Gastroesophageal sphincter (tissue), 4 donors: ENCODE results near the gene PCID2. TPM values are rescaled to one million over a fixed set of nuclear protein-coding genes. Genes with fewer than 3 reads are reported as not detected.

ENCODE experiments used
- ATAC-seq: fragments of 150-250 bp; one replicate; pipeline ENCODE4 v1.9.1; 2016; ENCODE audit warnings: mild to moderate bottlenecking, moderate library complexity
- H3K27ac ChIP-seq, 4 donors: fragments of 200-600 bp; sonication (generic) in 3 of 4; 1 replicate in 3 of 4; 2 replicates in 1 of 4; pipeline ENCODE4 v1.5.1; 2016 to 2019
- H3K27me3 ChIP-seq: fragments of 200-600 bp; sonication (generic); one replicate; pipeline ENCODE4 v1.5.1; 2019
- H3K36me3 ChIP-seq, 2 donors: fragments of 200-600 bp; sonication (generic); one replicate each; pipeline ENCODE4 v1.5.1; 2019; ENCODE audit warnings: control low read depth in 1 of 2
- H3K4me1 ChIP-seq, 3 donors: fragments of 200-600 bp; sonication (generic); 1 replicate in 2 of 3; 2 replicates in 1 of 3; pipeline ENCODE4 v1.5.1; 2016 to 2019; ENCODE audit warnings: control low read depth in 2 of 3
- H3K4me3 ChIP-seq, 2 donors: fragments of 200-600 bp; sonication (generic); one replicate each; pipeline ENCODE4 v1.5.1; 2019; ENCODE audit warnings: mild to moderate bottlenecking in 1 of 2, moderate library complexity in 1 of 2
- H3K9me3 ChIP-seq, 3 donors: fragments of 200-600 bp; sonication (generic); one replicate each; pipeline ENCODE4 v1.5.1; 2017 to 2019; ENCODE audit warnings: control low read depth in 2 of 3
- CTCF ChIP-seq, 4 experiments: fragments of 200-600 bp in 2 of 4; fragments of 450-650 bp in 2 of 4; sonication (generic) in 1 of 4; IDR thresholded peaks; one replicate each; pipeline ENCODE4 v1.5.1; 2017 to 2019; ENCODE audit warnings: antibody characterized with exemption in 4 of 4, mild to moderate bottlenecking in 2 of 4, moderate library complexity in 2 of 4
- EP300 ChIP-seq: sonication (generic); formaldehyde crosslinking; IDR thresholded peaks from one replicate; pipeline ENCODE4 v1.6.1; 2017; ENCODE audit warnings: antibody characterized with exemption, mild to moderate bottlenecking
- POLR2A ChIP-seq, 2 donors: fragments of 450-650 bp; IDR thresholded peaks; one replicate each; pipeline ENCODE4 v1.6.1; 2017; ENCODE audit warnings: antibody characterized with exemption in 2 of 2, mild to moderate bottlenecking in 2 of 2, moderate library complexity in 1 of 2
- POLR2AphosphoS5 ChIP-seq: sonication (generic); formaldehyde crosslinking; IDR thresholded peaks from one replicate; pipeline ENCODE4 v1.6.1; 2017; ENCODE audit warnings: antibody characterized with exemption
- WGBS, 2 donors: methylation state at CpG; one replicate each; pipeline ENCODE4 v1.1.5; 2018; ENCODE audit warnings: low coverage in 1 of 2; 5-methylcytosine and 5-hydroxymethylcytosine counted together
- total RNA-seq, 4 donors: library from RNA; depleted of rRNA; stranded (reverse); fragments of >200 nt; gene quantifications; one replicate each; pipeline ENCODE4 v1.1.0, GENCODE V29; 2016

Gene PCID2
- total RNA-seq, 4 donors from 2014 or later: 43.7 to 76.0 (median 48.8) TPM

- 90 to 94% methylated on average over 7 to 8 of the region's 38 CpGs for WGBS, 2 donors
- peaks cover 0 to 6% of the 10 kb centered on the region in 2 donors for H3K36me3 ChIP-seq
Measured at GRCh38 chr13:113148940-113149503, 59.4 kb downstream of the PCID2 start.

GRCh38 chr13:113148407-113148806 is 60.1 kb downstream of the PCID2 start:
- Histone ChIP-seq H3K36me3 (peaks cover 0 to 12% of the 10 kb centered on the region in 2 donors), H3K27ac (no peak overlapping the region), H3K9me3 (no peaks in the 10 kb centered on the region), H3K27me3 (no peaks in the 10 kb centered on the region), H3K4me3 (no peak overlapping the region), H3K4me1 (peaks cover 0 to 16% (median 7%) of the 10 kb centered on the region in 3 donors)
- WGBS, 2 donors: 92 to 94% methylated on average over 10 to 13 of the region's 13 CpGs
- ATAC-seq: no peak
- TF ChIP-seq POLR2AphosphoS5 (no peak), CTCF (IDR thresholded peaks at IDR 0.05) (no peak), POLR2A (IDR thresholded peaks at IDR 0.05) (no peak), EP300 (no peak)

More at GRCh38 chr13:113148940-113149503, 59.4 kb downstream of the PCID2 start:
- ATAC-seq: no peak
- TF ChIP-seq POLR2AphosphoS5: no peak
- no peak for TF ChIP-seq POLR2A (IDR thresholded peaks at IDR 0.05)
- TF ChIP-seq EP300: no peak
- TF ChIP-seq CTCF (IDR thresholded peaks at IDR 0.05): no peak
- no peaks in the 10 kb centered on the region for H3K27me3 ChIP-seq
- H3K9me3 ChIP-seq: no peaks in the 10 kb centered on the region
- peaks cover 0 to 17% (median 7%) of the 10 kb centered on the region in 3 donors for H3K4me1 ChIP-seq
- H3K27ac ChIP-seq: no peak overlapping the region
- no peak overlapping the region for H3K4me3 ChIP-seq

GRCh38 chr13:113147206-113147605 is 61.3 kb downstream of the PCID2 start:
- H3K36me3 ChIP-seq: peaks cover 0 to 14% of the 10 kb centered on the region in 2 donors
- no peak for TF ChIP-seq POLR2A (IDR thresholded peaks at IDR 0.05)
- TF ChIP-seq POLR2AphosphoS5: no peak
- no peak for TF ChIP-seq CTCF (IDR thresholded peaks at IDR 0.05)
- no peak for TF ChIP-seq EP300
- H3K4me3 ChIP-seq: no peak overlapping the region
- no peak for ATAC-seq
- H3K4me1 ChIP-seq: peaks cover 0 to 4% (median 0%) of the 10 kb centered on the region in 3 donors
- H3K9me3 ChIP-seq: no peaks in the 10 kb centered on the region
- H3K27ac ChIP-seq: no peak overlapping the region
- H3K27me3 ChIP-seq: no peaks in the 10 kb centered on the region
- WGBS, 2 donors: 89 to 92% methylated on average over 2 to 6 of the region's 8 CpGs

- H3K4me3 ChIP-seq: no peak overlapping the region
- no peaks in the 10 kb centered on the region for H3K9me3 ChIP-seq
- no peaks in the 10 kb centered on the region for H3K4me1 ChIP-seq
- H3K36me3 ChIP-seq: peaks cover 0 to 14% of the 10 kb centered on the region in 2 donors
- WGBS, 2 donors: 40 to 72% methylated on average over 1 to 3 of the region's 9 CpGs
- TF ChIP-seq POLR2A (IDR thresholded peaks at IDR 0.05) (no peak), EP300 (no peak), CTCF (IDR thresholded peaks at IDR 0.05) (no peak), POLR2AphosphoS5 (no peak)
- no peak for ATAC-seq
- no peak overlapping the region for H3K27ac ChIP-seq
- no peaks in the 10 kb centered on the region for H3K27me3 ChIP-seq
Measured at GRCh38 chr13:113146750-113147149, 61.7 kb downstream of the PCID2 start.

GRCh38 chr13:113145911-113146598 is 62.4 kb downstream of the PCID2 start:
- Histone ChIP-seq H3K9me3 (no peaks in the 10 kb centered on the region), H3K27me3 (no peaks in the 10 kb centered on the region), H3K4me3 (no peak overlapping the region), H3K36me3 (peaks cover 0 to 16% of the 10 kb centered on the region in 2 donors), H3K4me1 (no peaks in the 10 kb centered on the region), H3K27ac (no peak overlapping the region)
- no peak for ATAC-seq
- WGBS, 2 donors: 60 to 70% methylated on average over 1 to 4 of the region's 15 CpGs
- TF ChIP-seq POLR2AphosphoS5: no peak
